Measurements from ENCODE around the gene IRX2.

GRCh38 chr5:2732004-2732403 is 19.5 kb downstream of the IRX2 start:
- no peak for TF ChIP-seq CTCF (IDR thresholded peaks at IDR 0.05)
- no peak for TF ChIP-seq POLR2A (IDR thresholded peaks at IDR 0.05)
- no peak for TF ChIP-seq EP300 (IDR thresholded peaks at IDR 0.05)
- TF ChIP-seq POLR2AphosphoS5 (IDR thresholded peaks at IDR 0.05): no peak

Measured in stomach (tissue), 4 donors.